NCI-H2196 treated with DMSO at 0.1 percent for 48 hours (cell line): ENCODE results near the gene KIF3B.
"Not testable (repeated sequence)": the region's sequence is repeated elsewhere in the genome, so short reads cannot be mapped to it uniquely, and the experiment has no call there.

Experiments used
- DNase-seq: peaks from one replicate; lab custom pipeline; 2025; ENCODE audit not compliant: unreplicated experiment; lab: John Stamatoyannopoulos, UW

KIF3B gene

DNA sequence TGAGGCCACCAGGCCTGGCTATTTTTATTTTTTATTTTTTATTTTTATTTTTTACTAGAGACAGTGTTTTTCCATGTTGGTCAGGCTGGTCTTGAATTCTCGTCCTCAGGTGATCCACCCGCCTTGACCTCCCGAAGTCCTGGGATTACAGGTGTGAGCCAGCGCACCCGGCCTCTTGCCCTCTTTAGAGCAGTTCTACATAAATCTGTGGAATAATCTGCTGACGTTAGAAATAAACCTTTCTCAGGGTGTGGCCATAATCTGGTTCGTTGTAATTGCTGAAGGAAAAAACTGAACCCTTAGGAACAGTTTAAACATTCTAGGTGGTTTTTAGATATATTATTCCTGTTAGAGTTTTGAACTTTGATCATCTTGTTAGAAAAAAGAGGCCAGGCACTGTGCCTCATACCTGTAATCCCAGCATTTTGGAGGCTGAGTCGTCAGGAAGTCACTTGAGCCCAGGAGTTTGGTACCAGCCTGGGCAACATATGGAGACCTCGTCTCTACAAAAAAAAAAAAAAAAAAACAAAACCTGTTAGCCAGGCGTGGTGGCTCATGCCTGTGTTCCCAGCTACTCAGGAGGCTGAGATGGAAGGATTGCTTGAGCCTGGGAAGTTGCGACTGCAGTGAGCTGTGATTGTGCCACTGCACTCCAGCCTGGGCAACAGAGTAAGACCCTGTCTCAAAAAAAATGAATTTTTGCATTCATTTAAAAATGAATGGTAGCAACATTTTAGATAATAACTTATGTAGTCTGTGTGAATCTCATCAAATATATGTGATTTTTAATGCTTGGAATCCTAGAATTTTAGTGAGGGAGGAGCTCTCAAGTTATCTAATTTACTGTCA is 104.9 kb downstream of the KIF3B start:
- DNase-seq = no peak

DNA sequence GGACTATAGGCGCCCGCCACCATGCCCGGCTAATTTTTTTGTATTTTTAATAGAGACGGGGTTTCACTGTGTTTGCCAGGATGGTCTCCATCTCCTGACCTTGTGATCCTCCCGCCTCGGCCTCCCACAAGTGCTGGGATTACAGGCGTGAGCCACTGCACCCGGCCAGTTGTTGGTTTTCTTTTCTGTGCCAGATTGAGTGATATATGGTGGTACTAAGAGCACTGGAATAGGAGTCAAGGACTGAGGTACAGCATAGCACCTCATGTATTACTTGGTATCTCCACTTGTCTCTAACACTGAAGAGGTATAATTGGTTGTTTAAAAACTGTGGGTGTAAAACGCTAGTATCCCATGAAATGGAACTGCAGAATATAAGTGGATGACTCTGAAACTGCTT is 106.0 kb downstream of the KIF3B start:
- not testable (repeated sequence) for DNase-seq
